ENCODE data around the gene CPED1.
A peak's percentile ranks its signal among the peaks of the same experiment; 100 is the strongest.

Gene CPED1

GRCh38 chr7:120949998-120950538 is 38.4 kb upstream of the CPED1 start (continued):
- TF ChIP-seq, protein P1, sequence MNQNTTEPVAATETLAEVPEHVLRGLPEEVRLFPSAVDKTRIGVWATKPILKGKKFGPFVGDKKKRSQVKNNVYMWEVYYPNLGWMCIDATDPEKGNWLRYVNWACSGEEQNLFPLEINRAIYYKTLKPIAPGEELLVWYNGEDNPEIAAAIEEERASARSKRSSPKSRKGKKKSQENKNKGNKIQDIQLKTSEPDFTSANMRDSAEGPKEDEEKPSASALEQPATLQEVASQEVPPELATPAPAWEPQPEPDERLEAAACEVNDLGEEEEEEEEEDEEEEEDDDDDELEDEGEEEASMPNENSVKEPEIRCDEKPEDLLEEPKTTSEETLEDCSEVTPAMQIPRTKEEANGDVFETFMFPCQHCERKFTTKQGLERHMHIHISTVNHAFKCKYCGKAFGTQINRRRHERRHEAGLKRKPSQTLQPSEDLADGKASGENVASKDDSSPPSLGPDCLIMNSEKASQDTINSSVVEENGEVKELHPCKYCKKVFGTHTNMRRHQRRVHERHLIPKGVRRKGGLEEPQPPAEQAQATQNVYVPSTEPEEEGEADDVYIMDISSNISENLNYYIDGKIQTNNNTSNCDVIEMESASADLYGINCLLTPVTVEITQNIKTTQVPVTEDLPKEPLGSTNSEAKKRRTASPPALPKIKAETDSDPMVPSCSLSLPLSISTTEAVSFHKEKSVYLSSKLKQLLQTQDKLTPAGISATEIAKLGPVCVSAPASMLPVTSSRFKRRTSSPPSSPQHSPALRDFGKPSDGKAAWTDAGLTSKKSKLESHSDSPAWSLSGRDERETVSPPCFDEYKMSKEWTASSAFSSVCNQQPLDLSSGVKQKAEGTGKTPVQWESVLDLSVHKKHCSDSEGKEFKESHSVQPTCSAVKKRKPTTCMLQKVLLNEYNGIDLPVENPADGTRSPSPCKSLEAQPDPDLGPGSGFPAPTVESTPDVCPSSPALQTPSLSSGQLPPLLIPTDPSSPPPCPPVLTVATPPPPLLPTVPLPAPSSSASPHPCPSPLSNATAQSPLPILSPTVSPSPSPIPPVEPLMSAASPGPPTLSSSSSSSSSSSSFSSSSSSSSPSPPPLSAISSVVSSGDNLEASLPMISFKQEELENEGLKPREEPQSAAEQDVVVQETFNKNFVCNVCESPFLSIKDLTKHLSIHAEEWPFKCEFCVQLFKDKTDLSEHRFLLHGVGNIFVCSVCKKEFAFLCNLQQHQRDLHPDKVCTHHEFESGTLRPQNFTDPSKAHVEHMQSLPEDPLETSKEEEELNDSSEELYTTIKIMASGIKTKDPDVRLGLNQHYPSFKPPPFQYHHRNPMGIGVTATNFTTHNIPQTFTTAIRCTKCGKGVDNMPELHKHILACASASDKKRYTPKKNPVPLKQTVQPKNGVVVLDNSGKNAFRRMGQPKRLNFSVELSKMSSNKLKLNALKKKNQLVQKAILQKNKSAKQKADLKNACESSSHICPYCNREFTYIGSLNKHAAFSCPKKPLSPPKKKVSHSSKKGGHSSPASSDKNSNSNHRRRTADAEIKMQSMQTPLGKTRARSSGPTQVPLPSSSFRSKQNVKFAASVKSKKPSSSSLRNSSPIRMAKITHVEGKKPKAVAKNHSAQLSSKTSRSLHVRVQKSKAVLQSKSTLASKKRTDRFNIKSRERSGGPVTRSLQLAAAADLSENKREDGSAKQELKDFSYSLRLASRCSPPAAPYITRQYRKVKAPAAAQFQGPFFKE (tag by site-specific recombination; IDR thresholded peaks at IDR 0.05; ENCODE audit: borderline replicate concordance) = no peak
- TF ChIP-seq SCRT2 (tag by site-specific recombination; IDR thresholded peaks at IDR 0.05) (0 out of 2 replicates have a peak, but pooled peaks have one; percentile 55), BCL11A (tag by site-specific recombination; IDR thresholded peaks at IDR 0.05; ENCODE audit: low read depth) (no peak), TCF7L2 (IDR thresholded peaks at IDR 0.05; ENCODE audit: borderline replicate concordance, low read depth, low read length) (no peak), ZNF366 (tag by site-specific recombination; conservative IDR thresholded peaks at IDR 0.05) (peak; percentile 74), ZNF510 (tag by site-specific recombination; IDR thresholded peaks at IDR 0.05; ENCODE audit: insufficient replicate concordance) (no peak), ZNF514 (tag by site-specific recombination; IDR thresholded peaks at IDR 0.05) (no peak), ZNF830 (tag by site-specific recombination; IDR thresholded peaks at IDR 0.05; ENCODE audit: low read depth) (no peak), ZNF132 (tag by site-specific recombination; IDR thresholded peaks at IDR 0.05; ENCODE audit: borderline replicate concordance) (no peak), ZNF335 (tag by site-specific recombination; conservative IDR thresholded peaks at IDR 0.05) (peak; percentile 86), ZBTB17 (tag by site-specific recombination; IDR thresholded peaks at IDR 0.05) (no peak), ZNF843 (tag by site-specific recombination; IDR thresholded peaks at IDR 0.05) (no peak), ZNF488 (tag by site-specific recombination; IDR thresholded peaks at IDR 0.05) (no peak), SCRT1 (tag by site-specific recombination; IDR thresholded peaks at IDR 0.05; ENCODE audit: borderline replicate concordance) (no peak), GLI4 (tag by site-specific recombination; IDR thresholded peaks at IDR 0.05) (no peak), REPIN1 (tag by site-specific recombination; IDR thresholded peaks at IDR 0.05; ENCODE audit: low read depth) (no peak), ZNF280D (tag by site-specific recombination; IDR thresholded peaks at IDR 0.05) (no peak), ZNF660 (tag by site-specific recombination; IDR thresholded peaks at IDR 0.05) (0 out of 2 replicates have a peak, but pooled peaks have one; percentile 7), ZSCAN30 (tag by site-specific recombination; IDR thresholded peaks at IDR 0.05) (peak; percentile 32; the same call in 1 of the 2 replicates), PRDM4 (tag by site-specific recombination; IDR thresholded peaks at IDR 0.05) (peak; percentile 61; the same call in 1 of the 2 replicates), IKZF3 (tag by site-specific recombination; IDR thresholded peaks at IDR 0.05) (no peak), ZNF19 (tag by site-specific recombination; IDR thresholded peaks at IDR 0.05; ENCODE audit: low read depth) (no peak), PRDM1 (tag by site-specific recombination; IDR thresholded peaks at IDR 0.05) (no peak)
- TF ChIP-seq, protein P2, sequence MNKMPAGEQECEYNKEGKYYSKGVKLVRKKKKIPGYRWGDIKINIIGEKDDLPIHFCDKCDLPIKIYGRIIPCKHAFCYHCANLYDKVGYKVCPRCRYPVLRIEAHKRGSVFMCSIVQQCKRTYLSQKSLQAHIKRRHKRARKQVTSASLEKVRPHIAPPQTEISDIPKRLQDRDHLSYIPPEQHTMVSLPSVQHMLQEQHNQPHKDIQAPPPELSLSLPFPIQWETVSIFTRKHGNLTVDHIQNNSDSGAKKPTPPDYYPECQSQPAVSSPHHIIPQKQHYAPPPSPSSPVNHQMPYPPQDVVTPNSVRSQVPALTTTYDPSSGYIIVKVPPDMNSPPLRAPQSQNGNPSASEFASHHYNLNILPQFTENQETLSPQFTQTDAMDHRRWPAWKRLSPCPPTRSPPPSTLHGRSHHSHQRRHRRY (tag by site-specific recombination; IDR thresholded peaks at IDR 0.05) = no peak
- TF ChIP-seq, protein P3, sequence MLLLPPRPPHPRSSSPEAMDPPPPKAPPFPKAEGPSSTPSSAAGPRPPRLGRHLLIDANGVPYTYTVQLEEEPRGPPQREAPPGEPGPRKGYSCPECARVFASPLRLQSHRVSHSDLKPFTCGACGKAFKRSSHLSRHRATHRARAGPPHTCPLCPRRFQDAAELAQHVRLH (tag by site-specific recombination; IDR thresholded peaks at IDR 0.05) = no peak
